Measurements from ENCODE around the gene KSR2. TPM values are rescaled to one million over a fixed set of nuclear protein-coding genes. Genes with fewer than 3 reads are reported as not detected.

Gene KSR2
- total RNA-seq, 4 donors from 2014 or later = under 0.01 to 0.06 (median 0.03) TPM

DNA sequence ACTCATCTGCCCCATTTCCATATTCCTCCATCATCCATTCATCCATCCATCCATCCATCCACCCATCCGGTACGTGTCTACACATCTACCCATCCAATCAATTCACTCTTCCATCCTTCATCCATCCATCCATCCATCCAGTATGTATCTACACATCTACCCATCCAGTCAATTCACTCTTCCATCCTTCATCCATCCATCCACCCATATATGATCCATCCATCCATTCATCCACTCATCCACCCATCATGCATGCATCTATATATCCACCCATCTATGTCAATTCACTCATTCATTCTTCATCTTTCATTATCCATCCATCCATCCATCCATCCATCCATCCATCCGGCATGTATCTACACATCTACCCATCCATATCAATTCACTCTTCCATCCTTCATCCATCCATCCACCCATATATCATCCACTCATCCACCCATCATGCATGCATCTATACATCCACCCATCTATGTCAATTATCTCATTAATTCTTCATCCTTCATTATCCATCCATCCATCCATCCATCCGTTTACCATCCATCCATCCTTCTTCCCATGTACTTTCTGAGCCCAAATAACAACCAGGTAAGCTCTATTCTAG, 498.8 kb downstream of the KSR2 start:
- Histone ChIP-seq H3K27me3 (peaks cover 0 to 43% (median 0%) of the 10 kb centered on the region in 4 donors), H3K4me3 (no peak overlapping the region), H3K4me1 (no peaks in the 10 kb centered on the region), H3K9me3 (peaks cover 0 to 9% (median 6%) of the 10 kb centered on the region in 4 donors), H3K27ac (replicated peaks in 1 of 4) (no peak overlapping the region), H3K36me3 (no peaks in the 10 kb centered on the region)
- DNase-seq (ENCODE audit: extremely low spot score) = no peak
- intact Hi-C loops (cut with DNase I) = no loop called here
- 72% methylated on average over 4 of the region's 4 CpGs for WGBS
- TF ChIP-seq EP300 (IDR thresholded peaks at IDR 0.05) (no peak), POLR2A (IDR thresholded peaks at IDR 0.05; ENCODE audit: low read depth) (no peak), POLR2AphosphoS5 (IDR thresholded peaks at IDR 0.05) (no peak)
- TF ChIP-seq, protein P1, sequence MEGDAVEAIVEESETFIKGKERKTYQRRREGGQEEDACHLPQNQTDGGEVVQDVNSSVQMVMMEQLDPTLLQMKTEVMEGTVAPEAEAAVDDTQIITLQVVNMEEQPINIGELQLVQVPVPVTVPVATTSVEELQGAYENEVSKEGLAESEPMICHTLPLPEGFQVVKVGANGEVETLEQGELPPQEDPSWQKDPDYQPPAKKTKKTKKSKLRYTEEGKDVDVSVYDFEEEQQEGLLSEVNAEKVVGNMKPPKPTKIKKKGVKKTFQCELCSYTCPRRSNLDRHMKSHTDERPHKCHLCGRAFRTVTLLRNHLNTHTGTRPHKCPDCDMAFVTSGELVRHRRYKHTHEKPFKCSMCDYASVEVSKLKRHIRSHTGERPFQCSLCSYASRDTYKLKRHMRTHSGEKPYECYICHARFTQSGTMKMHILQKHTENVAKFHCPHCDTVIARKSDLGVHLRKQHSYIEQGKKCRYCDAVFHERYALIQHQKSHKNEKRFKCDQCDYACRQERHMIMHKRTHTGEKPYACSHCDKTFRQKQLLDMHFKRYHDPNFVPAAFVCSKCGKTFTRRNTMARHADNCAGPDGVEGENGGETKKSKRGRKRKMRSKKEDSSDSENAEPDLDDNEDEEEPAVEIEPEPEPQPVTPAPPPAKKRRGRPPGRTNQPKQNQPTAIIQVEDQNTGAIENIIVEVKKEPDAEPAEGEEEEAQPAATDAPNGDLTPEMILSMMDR (IDR thresholded peaks at IDR 0.05) = no peak

GRCh38 chr12:117468016-117468415, 500.8 kb downstream of the KSR2 start:
- Histone ChIP-seq H3K4me3 (no peak overlapping the region), H3K27me3 (peaks cover 0 to 42% (median 0%) of the 10 kb centered on the region in 4 donors), H3K9me3 (peaks cover 0 to 9% (median 6%) of the 10 kb centered on the region in 4 donors), H3K36me3 (no peaks in the 10 kb centered on the region), H3K4me1 (no peaks in the 10 kb centered on the region), H3K27ac (replicated peaks in 1 of 4) (no peak overlapping the region)
- TF ChIP-seq POLR2AphosphoS5 (IDR thresholded peaks at IDR 0.05) (no peak), EP300 (IDR thresholded peaks at IDR 0.05) (no peak), POLR2A (IDR thresholded peaks at IDR 0.05; ENCODE audit: low read depth) (no peak)
- TF ChIP-seq, protein P1 (IDR thresholded peaks at IDR 0.05) = no peak
- intact Hi-C loops (cut with DNase I) = no loop called here
- DNase-seq (ENCODE audit: extremely low spot score) = no peak
- WGBS = 77% methylated on average over 3 of the region's 3 CpGs

DNA sequence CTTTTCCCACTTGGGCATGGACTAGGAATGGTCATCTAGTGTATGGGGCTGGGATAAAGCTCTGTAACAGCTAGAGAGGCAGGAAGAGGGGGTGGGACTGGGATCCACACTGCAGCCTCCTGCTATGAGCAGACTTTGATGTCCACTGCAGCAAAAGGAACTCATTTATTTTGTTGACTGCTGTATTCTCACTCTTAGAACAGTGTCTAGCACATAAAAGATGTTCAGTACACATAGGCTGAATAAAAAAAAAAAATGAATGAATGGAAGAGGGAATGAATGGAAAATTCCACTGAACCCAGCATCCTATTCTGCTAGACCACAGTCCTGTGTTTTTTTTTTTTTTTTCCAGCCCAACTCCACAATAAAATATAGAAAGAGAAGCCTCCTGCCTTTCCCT, 501.2 kb downstream of the KSR2 start:
- Histone ChIP-seq H3K9me3 (peaks cover 0 to 9% (median 6%) of the 10 kb centered on the region in 4 donors), H3K36me3 (no peaks in the 10 kb centered on the region), H3K27me3 (peaks cover 0 to 37% (median 0%) of the 10 kb centered on the region in 4 donors), H3K4me1 (no peaks in the 10 kb centered on the region), H3K27ac (replicated peaks in 1 of 4) (no peak overlapping the region), H3K4me3 (no peak overlapping the region)
- no peak for TF ChIP-seq POLR2A (IDR thresholded peaks at IDR 0.05; ENCODE audit: low read depth)
- no peak for DNase-seq (ENCODE audit: extremely low spot score)
- intact Hi-C loops (cut with DNase I) = no loop called here

GRCh38 chr12:117466677-117467362, 502.0 kb downstream of the KSR2 start:
- H3K27ac ChIP-seq (replicated peaks in 1 of 4) = no peak overlapping the region
- peaks cover 0 to 9% (median 6%) of the 10 kb centered on the region in 4 donors for H3K9me3 ChIP-seq
- no peaks in the 10 kb centered on the region for H3K36me3 ChIP-seq
- H3K4me3 ChIP-seq = no peak overlapping the region
- H3K4me1 ChIP-seq = no peaks in the 10 kb centered on the region
- intact Hi-C loops (cut with DNase I) = no loop called here
- H3K27me3 ChIP-seq = peaks cover 0 to 37% (median 0%) of the 10 kb centered on the region in 4 donors
- TF ChIP-seq POLR2AphosphoS5 (IDR thresholded peaks at IDR 0.05) = no peak
- no peak for TF ChIP-seq POLR2A (IDR thresholded peaks at IDR 0.05; ENCODE audit: low read depth)
- TF ChIP-seq EP300 (IDR thresholded peaks at IDR 0.05) = no peak
- TF ChIP-seq, protein P1 (IDR thresholded peaks at IDR 0.05) = no peak
- WGBS = 69% methylated on average over 17 of the region's 20 CpGs
- no peak for DNase-seq (ENCODE audit: extremely low spot score)

- Histone ChIP-seq H3K36me3 (no peaks in the 10 kb centered on the region), H3K27ac (replicated peaks in 1 of 4) (no peak overlapping the region), H3K4me3 (no peak overlapping the region), H3K9me3 (no peaks in the 10 kb centered on the region), H3K27me3 (peaks cover 0 to 17% (median 0%) of the 10 kb centered on the region in 4 donors), H3K4me1 (no peaks in the 10 kb centered on the region)
- 93% methylated on average over 3 of the region's 3 CpGs for WGBS
- TF ChIP-seq POLR2A (IDR thresholded peaks at IDR 0.05; ENCODE audit: low read depth) = no peak
- no peak for TF ChIP-seq EP300 (IDR thresholded peaks at IDR 0.05)
- TF ChIP-seq, protein P1 (IDR thresholded peaks at IDR 0.05) = no peak
- no peak for TF ChIP-seq POLR2AphosphoS5 (IDR thresholded peaks at IDR 0.05)
- no peak for DNase-seq (ENCODE audit: extremely low spot score)
- intact Hi-C loops (cut with DNase I) = no loop called here
These were observed 507.1 kb downstream of the KSR2 start for GRCh38 chr12:117461732-117462131.
